ENCODE data around the gene KAT7. TPM values are rescaled to one million over a fixed set of nuclear protein-coding genes. Genes with fewer than 3 reads are reported as not detected.
A peak's percentile ranks its signal among the peaks of the same experiment; 100 is the strongest.

KAT7 gene
- total RNA-seq, 2 experiments from 2014 or later, result 178 to 187 TPM

DNA sequence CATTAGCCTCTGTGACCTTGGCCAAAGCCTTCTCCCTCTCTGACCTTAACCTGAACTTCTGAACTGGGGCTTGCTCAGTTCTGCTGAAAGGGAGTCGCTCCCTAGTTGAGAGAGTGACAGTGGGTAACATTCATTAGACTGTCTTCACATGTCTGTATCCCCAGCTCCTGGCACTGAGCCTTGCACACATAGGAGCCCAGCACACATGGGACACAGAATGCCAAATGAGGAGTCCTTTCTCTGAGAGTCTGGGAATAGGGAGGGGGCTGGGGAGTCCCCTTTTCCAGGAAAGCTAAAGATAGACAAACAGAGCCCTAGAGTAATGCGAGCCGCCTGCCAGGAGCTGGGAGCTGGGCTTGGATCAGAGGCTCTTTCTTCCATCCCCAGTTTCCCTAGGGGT lies 56.8 kb downstream of the KAT7 start:
- TF ChIP-seq, protein P1, sequence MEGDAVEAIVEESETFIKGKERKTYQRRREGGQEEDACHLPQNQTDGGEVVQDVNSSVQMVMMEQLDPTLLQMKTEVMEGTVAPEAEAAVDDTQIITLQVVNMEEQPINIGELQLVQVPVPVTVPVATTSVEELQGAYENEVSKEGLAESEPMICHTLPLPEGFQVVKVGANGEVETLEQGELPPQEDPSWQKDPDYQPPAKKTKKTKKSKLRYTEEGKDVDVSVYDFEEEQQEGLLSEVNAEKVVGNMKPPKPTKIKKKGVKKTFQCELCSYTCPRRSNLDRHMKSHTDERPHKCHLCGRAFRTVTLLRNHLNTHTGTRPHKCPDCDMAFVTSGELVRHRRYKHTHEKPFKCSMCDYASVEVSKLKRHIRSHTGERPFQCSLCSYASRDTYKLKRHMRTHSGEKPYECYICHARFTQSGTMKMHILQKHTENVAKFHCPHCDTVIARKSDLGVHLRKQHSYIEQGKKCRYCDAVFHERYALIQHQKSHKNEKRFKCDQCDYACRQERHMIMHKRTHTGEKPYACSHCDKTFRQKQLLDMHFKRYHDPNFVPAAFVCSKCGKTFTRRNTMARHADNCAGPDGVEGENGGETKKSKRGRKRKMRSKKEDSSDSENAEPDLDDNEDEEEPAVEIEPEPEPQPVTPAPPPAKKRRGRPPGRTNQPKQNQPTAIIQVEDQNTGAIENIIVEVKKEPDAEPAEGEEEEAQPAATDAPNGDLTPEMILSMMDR (IDR thresholded peaks at IDR 0.05), result no peak
- intact Hi-C loops (cut with DNase I, micrococcal nuclease), result no loop called here
- DNase-seq (no peak), ATAC-seq (ENCODE audit: poor library complexity) (no peak)
- peaks cover 14% of the 10 kb centered on the region for H3K4me1 ChIP-seq (ENCODE audit: insufficient read depth, low read length)
- H3K4me1 Mint-ChIP-seq (ENCODE audit: low read depth), result peaks cover 19% of the 10 kb centered on the region
- H3K36me3 ChIP-seq (ENCODE audit: insufficient read depth, low read length), result peaks cover 4% of the 10 kb centered on the region
- peak overlapping the region; percentile 65 for H3K27ac Mint-ChIP-seq
- no peaks in the 10 kb centered on the region for H3K9me3 ChIP-seq (ENCODE audit: control insufficient read depth in 1 of 2, insufficient read depth in 1 of 2, low read length in 2 of 2)
- H3K27me3 Mint-ChIP-seq, result no peaks in the 10 kb centered on the region
- peaks cover 22% of the 10 kb centered on the region for H3K36me3 Mint-ChIP-seq (ENCODE audit: low read depth)
- H3K27ac ChIP-seq (ENCODE audit: low read depth in 1 of 2, low read length in 2 of 2), result no peak overlapping the region
- no peaks in the 10 kb centered on the region for H3K9me3 Mint-ChIP-seq
- ChIA-PET POLR2A (no interaction called here), CTCF (interaction anchor here (0.9 kb wide), 1 partner anchor 153 kb away, joined by 3 read pairs; no protein-coding TSS in a partner anchor)
- no peak overlapping the region for H3K4me3 ChIP-seq (ENCODE audit: low read length)
- no peaks in the 10 kb centered on the region for H3K27me3 ChIP-seq (ENCODE audit: control insufficient read depth in 1 of 2, insufficient read depth in 2 of 2, low read length in 2 of 2)
- no peak overlapping the region for H3K4me3 Mint-ChIP-seq

DNA sequence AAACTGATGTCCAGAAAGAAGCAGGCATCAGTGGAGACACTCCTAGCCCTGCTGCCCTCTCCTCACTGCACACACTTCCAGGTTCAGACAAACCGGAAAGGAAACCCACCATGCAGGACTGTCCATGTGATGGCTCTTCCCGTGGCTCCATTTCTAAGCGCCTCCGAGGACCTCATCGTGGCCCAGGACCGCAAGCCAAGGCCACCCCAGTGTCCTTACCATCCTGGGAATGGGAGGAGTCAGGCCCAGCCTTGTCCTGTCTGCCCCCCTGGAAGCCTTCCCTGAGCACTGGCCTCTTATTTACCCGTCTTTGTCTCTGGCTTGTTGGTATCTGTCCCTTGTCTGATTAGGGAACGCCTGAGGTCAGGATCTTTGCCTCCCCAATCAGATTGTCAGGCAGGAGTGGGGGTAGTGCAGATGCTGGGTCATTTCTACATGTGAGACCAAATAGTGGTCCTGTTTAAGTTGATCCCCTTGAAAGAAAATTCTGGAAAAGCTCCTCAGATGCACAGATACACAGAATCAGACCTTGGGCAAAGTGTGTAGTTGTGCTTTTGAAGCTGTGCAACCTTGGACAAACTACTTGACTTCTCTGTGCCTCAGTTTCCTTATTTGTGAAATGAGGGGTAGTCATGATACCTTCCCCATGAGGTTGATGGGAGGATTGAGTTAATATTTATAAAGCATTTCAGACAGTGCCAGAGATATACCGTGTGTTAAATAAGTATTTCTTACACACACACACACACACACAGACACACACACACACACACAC lies 58.6 kb downstream of the KAT7 start:
- no peaks in the 10 kb centered on the region for H3K9me3 Mint-ChIP-seq
- Histone ChIP-seq H3K36me3 (ENCODE audit: insufficient read depth, low read length) (peaks cover 4% of the 10 kb centered on the region), H3K4me3 (ENCODE audit: low read length) (no peak overlapping the region), H3K27ac (ENCODE audit: low read depth in 1 of 2, low read length in 2 of 2) (no peak overlapping the region), H3K9me3 (ENCODE audit: control insufficient read depth in 1 of 2, insufficient read depth in 1 of 2, low read length in 2 of 2) (no peaks in the 10 kb centered on the region), H3K4me1 (ENCODE audit: insufficient read depth, low read length) (peaks cover 27% of the 10 kb centered on the region), H3K27me3 (ENCODE audit: control insufficient read depth in 1 of 2, insufficient read depth in 2 of 2, low read length in 2 of 2) (no peaks in the 10 kb centered on the region)
- H3K27ac Mint-ChIP-seq, result no peak overlapping the region
- ChIA-PET CTCF (no interaction called here), POLR2A (no interaction called here)
- peaks cover 26% of the 10 kb centered on the region for H3K36me3 Mint-ChIP-seq (ENCODE audit: low read depth)
- TF ChIP-seq, protein P1 (IDR thresholded peaks at IDR 0.05), result no peak
- peaks cover 34% of the 10 kb centered on the region for H3K4me1 Mint-ChIP-seq (ENCODE audit: low read depth)
- DNase-seq, result no peak
- H3K4me3 Mint-ChIP-seq, result no peak overlapping the region
- no peaks in the 10 kb centered on the region for H3K27me3 Mint-ChIP-seq
- ATAC-seq (ENCODE audit: poor library complexity), result no peak
- intact Hi-C loops (cut with DNase I, micrococcal nuclease), result no loop called here

DNA sequence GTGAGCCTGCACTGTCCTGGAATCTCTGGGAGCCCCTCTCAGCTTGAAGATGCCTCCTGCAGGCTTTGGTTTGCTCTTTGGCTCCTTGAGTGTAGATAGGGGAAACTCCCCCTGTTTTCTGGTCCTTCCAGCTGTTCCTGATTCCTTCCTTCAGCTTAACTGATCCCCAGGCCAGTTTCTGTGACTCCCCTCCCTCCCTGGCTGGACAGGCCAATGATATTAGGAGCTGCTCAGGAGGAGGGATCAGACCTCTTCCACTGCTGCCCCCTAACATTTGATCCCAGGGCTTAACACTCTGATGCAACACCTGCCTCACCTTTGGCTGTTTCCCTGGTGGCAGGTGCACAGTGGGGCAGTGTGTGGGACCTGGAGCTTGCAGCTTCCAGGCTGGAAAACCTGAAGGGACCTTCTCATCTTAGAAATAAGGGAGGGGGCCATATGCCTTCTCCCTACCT lies 59.6 kb downstream of the KAT7 start, which contains the start of gene TAC4:
Gene TAC4, minus strand, starts transcription at position 51 of the 455 bp plus-strand sequence. CDS start 52 bp downstream, outside the sequence.
- Mint-ChIP-seq H3K4me1 (ENCODE audit: low read depth) (peaks cover 32% of the 10 kb centered on the region), H3K27me3 (no peaks in the 10 kb centered on the region), H3K27ac (peak within 1 kb of the TSS; percentile 0), H3K9me3 (no peaks in the 10 kb centered on the region), H3K36me3 (ENCODE audit: low read depth) (peaks cover 21% of the 10 kb centered on the region), H3K4me3 (peak within 1 kb of the TSS; percentile 26)
- POLR2A ChIA-PET, result no interaction called here
- peaks cover 4% of the 10 kb centered on the region for H3K36me3 ChIP-seq (ENCODE audit: insufficient read depth, low read length)
- no peak within 1 kb of the TSS for H3K27ac ChIP-seq (ENCODE audit: low read depth in 1 of 2, low read length in 2 of 2)
- H3K4me3 ChIP-seq (ENCODE audit: low read length), result no peak within 1 kb of the TSS
- TF ChIP-seq, protein P1 (IDR thresholded peaks at IDR 0.05), result no peak
- intact Hi-C loops (cut with DNase I, micrococcal nuclease), result no loop called here
- ATAC-seq (ENCODE audit: poor library complexity) (no peak), DNase-seq (no peak)
- H3K27me3 ChIP-seq (ENCODE audit: control insufficient read depth in 1 of 2, insufficient read depth in 2 of 2, low read length in 2 of 2), result no peaks in the 10 kb centered on the region
- no peaks in the 10 kb centered on the region for H3K9me3 ChIP-seq (ENCODE audit: control insufficient read depth in 1 of 2, insufficient read depth in 1 of 2, low read length in 2 of 2)
- CTCF ChIA-PET, result no interaction called here
- H3K4me1 ChIP-seq (ENCODE audit: insufficient read depth, low read length), result peaks cover 30% of the 10 kb centered on the region

All from CD4-positive, alpha-beta T cell (primary cell).